ENCODE results near the gene SUSD1. TPM values are rescaled to one million over a fixed set of nuclear protein-coding genes. Genes with fewer than 3 reads are reported as not detected.

Gene SUSD1
- 53.4 TPM for total RNA-seq

GRCh38 chr9:112174965-112175795 lies at the start of gene SUSD1:
TSS of gene SUSD1 (minus strand) at chr9:112175297. CDS start at chr9:112175235, 62 bp downstream.

Small RNA genes lying within 50 kb of the gene (small RNA-seq; reads per million reads assigned to genes)
- gene RF00019 (ENCODE audit: low replicate concordance) (not detected), gene RNU6-710P (ENCODE audit: low replicate concordance) (not detected), gene RNU6-855P (ENCODE audit: low replicate concordance) (not detected)

Other genes starting within 250 kb of the SUSD1 start
- 111 TPM for gene PTBP3, start 158.3 kb upstream of the SUSD1 start, total RNA-seq
- 47.9 TPM for gene HSDL2, start 204.8 kb upstream of the SUSD1 start, total RNA-seq